K562 (cell line): ENCODE data around the gene BICDL1. TPM values are rescaled to one million over a fixed set of nuclear protein-coding genes. Genes with fewer than 3 reads are reported as not detected.

Source experiments
- CBX2 ChIP-seq: fragments of 200-600 bp; sonication (generic); IDR thresholded peaks from one replicate; pipeline ENCODE4 v1.6.1; 2012; ENCODE audit warnings: mild to moderate bottlenecking, low read length, inconsistent platforms; ENCODE audit not compliant: insufficient read depth, poor library complexity, severe bottlenecking
- DMBX1 ChIP-seq: fragments of 250-450 bp; sonication (Bioruptor Pico); IDR thresholded peaks from 2 replicates; pipeline ENCODE4 v1.8.0; 2022; ENCODE audit warnings: inconsistent platforms, mild to moderate bottlenecking, moderate library complexity, borderline replicate concordance
- E2F5 ChIP-seq: sonication (generic); formaldehyde crosslinking; IDR thresholded peaks from 2 replicates; pipeline ENCODE4 v1.8.0; 2022; ENCODE audit warnings: mild to moderate bottlenecking, missing genetic modification reagents
- ILF3 ChIP-seq: fragments of 450-650 bp; IDR thresholded peaks from 2 replicates; pipeline ENCODE4 v1.6.1; 2018; ENCODE audit warnings: antibody characterized with exemption, mild to moderate bottlenecking, moderate library complexity, borderline replicate concordance
- KLF1 ChIP-seq: fragments of 450-650 bp; IDR thresholded peaks from 2 replicates; pipeline ENCODE4 v1.6.1; 2016; ENCODE audit warnings: missing genetic modification characterization, missing compliant biosample characterization
- MXD1 ChIP-seq: fragments of 250-450 bp; sonication (Bioruptor Pico); IDR thresholded peaks from 2 replicates; pipeline ENCODE4 v1.8.0; 2021; ENCODE audit warnings: borderline replicate concordance, mild to moderate bottlenecking, moderate library complexity; ENCODE audit not compliant: poor library complexity, severe bottlenecking
- RNF2 ChIP-seq: sonication (generic); IDR thresholded peaks from 2 replicates; pipeline ENCODE4 v1.6.1; 2016
- SNIP1 ChIP-seq: fragments of 450-650 bp; IDR thresholded peaks from 2 replicates; pipeline ENCODE4 v1.7.1; 2017; ENCODE audit warnings: low read depth, mild to moderate bottlenecking
- ZKSCAN8 ChIP-seq: fragments of 200-800 bp; sonication (Bioruptor generic); IDR thresholded peaks from 2 replicates; pipeline ENCODE4 v1.6.1; 2016; ENCODE audit warnings: missing genetic modification characterization, missing compliant biosample characterization
- ZNF3 ChIP-seq: fragments of 250-450 bp; sonication (Bioruptor Pico); IDR thresholded peaks from 2 replicates; pipeline ENCODE4 v1.5.0; 2021; ENCODE audit warnings: mild to moderate bottlenecking, moderate library complexity
- ZNF311 ChIP-seq: fragments of 250-450 bp; sonication (Bioruptor Pico); IDR thresholded peaks from 2 replicates; pipeline ENCODE4 v1.4.0; 2020; ENCODE audit warnings: mild to moderate bottlenecking, moderate library complexity
- ZNF431 ChIP-seq: sonication (generic); formaldehyde crosslinking; IDR thresholded peaks from 2 replicates; pipeline ENCODE4 v1.8.0; 2022; ENCODE audit warnings: mild to moderate bottlenecking, missing genetic modification reagents
- ZNF518B ChIP-seq: fragments of 250-450 bp; sonication (Bioruptor Pico); IDR thresholded peaks from 2 replicates; pipeline ENCODE4 v1.5.0; 2021; ENCODE audit warnings: mild to moderate bottlenecking, moderate library complexity
- ZNF695 ChIP-seq: fragments of 450-650 bp; formaldehyde crosslinking; IDR thresholded peaks from 2 replicates; pipeline ENCODE4 v1.4.0; 2020; ENCODE audit warnings: mild to moderate bottlenecking, moderate library complexity
- polyA plus RNA-seq, 8 experiments: library from polyadenylated mRNA; depleted of rRNA in 4 of 8; stranded (reverse) in 5 of 8; unstranded in 3 of 8; fragments of >200 nt; fragmentation: Nextera tagmentation in 2 of 8; fragmentation: Illumina TruSeq in 1 of 8; extraction: Ambion mirVana in 2 of 8; extraction: Trizol in 1 of 8; gene quantifications; 2 replicates each; pipeline versions ENCODE4 v1.2.1 to v1.2.3, GENCODE V29; 2011 to 2014; ENCODE audit warnings: inconsistent platforms in 1 of 8, missing spikeins in 1 of 8
- total RNA-seq, 7 experiments: library from RNA; depleted of rRNA in 6 of 7; stranded (reverse); fragments of >200 nt in 6 of 7; fragmentation: Illumina TruSeq in 2 of 7; extraction: Trizol in 2 of 7; gene quantifications; 2 replicates each; pipeline versions ENCODE4 v1.2.1 to v1.2.3, GENCODE V29; 2011 to 2021; ENCODE audit warnings: low replicate concordance in 1 of 7
- TF ChIP-seq, protein P1 (sequence below): fragments of 250-450 bp; sonication (Bioruptor Pico); IDR thresholded peaks from 2 replicates; pipeline ENCODE4 v1.4.0; 2020; ENCODE audit warnings: mild to moderate bottlenecking, moderate library complexity, borderline replicate concordance
- TF ChIP-seq, protein P2 (sequence below): sonication (generic); formaldehyde crosslinking; IDR thresholded peaks from 2 replicates; pipeline ENCODE4 v1.8.1; 2023; ENCODE audit warnings: mild to moderate bottlenecking, missing genetic modification reagents

The BICDL1 gene
- total and polyA plus RNA-seq, 9 of the 15 experiments (the other 6 are each of a cell fraction or from before 2014, with no cell fraction given), result 0.06 to 2.0 (median 0.58) TPM

- no peak for TF ChIP-seq ZNF518B (CRISPR knock-in tag)
- TF ChIP-seq KLF1, result no peak
- TF ChIP-seq ZNF3 (CRISPR knock-in tag), result no peak
- TF ChIP-seq ILF3, result no peak
- peak; percentile 57; the same call in 1 of the 2 replicates for TF ChIP-seq RNF2
- TF ChIP-seq, protein P1, sequence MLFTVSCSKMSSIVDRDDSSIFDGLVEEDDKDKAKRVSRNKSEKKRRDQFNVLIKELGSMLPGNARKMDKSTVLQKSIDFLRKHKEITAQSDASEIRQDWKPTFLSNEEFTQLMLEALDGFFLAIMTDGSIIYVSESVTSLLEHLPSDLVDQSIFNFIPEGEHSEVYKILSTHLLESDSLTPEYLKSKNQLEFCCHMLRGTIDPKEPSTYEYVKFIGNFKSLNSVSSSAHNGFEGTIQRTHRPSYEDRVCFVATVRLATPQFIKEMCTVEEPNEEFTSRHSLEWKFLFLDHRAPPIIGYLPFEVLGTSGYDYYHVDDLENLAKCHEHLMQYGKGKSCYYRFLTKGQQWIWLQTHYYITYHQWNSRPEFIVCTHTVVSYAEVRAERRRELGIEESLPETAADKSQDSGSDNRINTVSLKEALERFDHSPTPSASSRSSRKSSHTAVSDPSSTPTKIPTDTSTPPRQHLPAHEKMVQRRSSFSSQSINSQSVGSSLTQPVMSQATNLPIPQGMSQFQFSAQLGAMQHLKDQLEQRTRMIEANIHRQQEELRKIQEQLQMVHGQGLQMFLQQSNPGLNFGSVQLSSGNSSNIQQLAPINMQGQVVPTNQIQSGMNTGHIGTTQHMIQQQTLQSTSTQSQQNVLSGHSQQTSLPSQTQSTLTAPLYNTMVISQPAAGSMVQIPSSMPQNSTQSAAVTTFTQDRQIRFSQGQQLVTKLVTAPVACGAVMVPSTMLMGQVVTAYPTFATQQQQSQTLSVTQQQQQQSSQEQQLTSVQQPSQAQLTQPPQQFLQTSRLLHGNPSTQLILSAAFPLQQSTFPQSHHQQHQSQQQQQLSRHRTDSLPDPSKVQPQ (CRISPR knock-in tag), result no peak
- 0 out of 2 replicates have a peak, but pooled peaks have one; percentile 32 for TF ChIP-seq ZNF431 (CRISPR knock-in tag)
- TF ChIP-seq, protein P2, sequence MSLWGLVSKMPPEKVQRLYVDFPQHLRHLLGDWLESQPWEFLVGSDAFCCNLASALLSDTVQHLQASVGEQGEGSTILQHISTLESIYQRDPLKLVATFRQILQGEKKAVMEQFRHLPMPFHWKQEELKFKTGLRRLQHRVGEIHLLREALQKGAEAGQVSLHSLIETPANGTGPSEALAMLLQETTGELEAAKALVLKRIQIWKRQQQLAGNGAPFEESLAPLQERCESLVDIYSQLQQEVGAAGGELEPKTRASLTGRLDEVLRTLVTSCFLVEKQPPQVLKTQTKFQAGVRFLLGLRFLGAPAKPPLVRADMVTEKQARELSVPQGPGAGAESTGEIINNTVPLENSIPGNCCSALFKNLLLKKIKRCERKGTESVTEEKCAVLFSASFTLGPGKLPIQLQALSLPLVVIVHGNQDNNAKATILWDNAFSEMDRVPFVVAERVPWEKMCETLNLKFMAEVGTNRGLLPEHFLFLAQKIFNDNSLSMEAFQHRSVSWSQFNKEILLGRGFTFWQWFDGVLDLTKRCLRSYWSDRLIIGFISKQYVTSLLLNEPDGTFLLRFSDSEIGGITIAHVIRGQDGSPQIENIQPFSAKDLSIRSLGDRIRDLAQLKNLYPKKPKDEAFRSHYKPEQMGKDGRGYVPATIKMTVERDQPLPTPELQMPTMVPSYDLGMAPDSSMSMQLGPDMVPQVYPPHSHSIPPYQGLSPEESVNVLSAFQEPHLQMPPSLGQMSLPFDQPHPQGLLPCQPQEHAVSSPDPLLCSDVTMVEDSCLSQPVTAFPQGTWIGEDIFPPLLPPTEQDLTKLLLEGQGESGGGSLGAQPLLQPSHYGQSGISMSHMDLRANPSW (CRISPR knock-in tag), result no peak
- no peak for TF ChIP-seq DMBX1 (CRISPR knock-in tag)
- no peak for TF ChIP-seq MXD1 (CRISPR knock-in tag)
- TF ChIP-seq E2F5 (CRISPR knock-in tag), result no peak
- no peak for TF ChIP-seq CBX2
- TF ChIP-seq ZNF311 (CRISPR knock-in tag), result no peak
- no peak for TF ChIP-seq ZKSCAN8 (CRISPR knock-in tag)
- no peak for TF ChIP-seq SNIP1
- TF ChIP-seq ZNF695, result no peak
Measured at GRCh38 chr12:120086801-120087621, 98.0 kb downstream of the BICDL1 start (continued).
